ENCODE data around the gene CC2D2A.

Gene CC2D2A

GRCh38 chr4:15585331-15585730 is 115.6 kb downstream of the CC2D2A start:
- TF ChIP-seq ZNF70 (CRISPR knock-in tag; IDR thresholded peaks at IDR 0.05) (no peak), PPARA (CRISPR knock-in tag; IDR thresholded peaks at IDR 0.05; ENCODE audit: borderline replicate concordance) (no peak), CSDC2 (CRISPR knock-in tag; IDR thresholded peaks at IDR 0.05) (no peak), ZNF8 (CRISPR knock-in tag; IDR thresholded peaks at IDR 0.05) (no peak), ESRRG (CRISPR knock-in tag; IDR thresholded peaks at IDR 0.05) (no peak), OSR1 (CRISPR knock-in tag; IDR thresholded peaks at IDR 0.05) (no peak), GLIS3 (CRISPR knock-in tag; IDR thresholded peaks at IDR 0.05) (no peak), BACH2 (CRISPR knock-in tag; IDR thresholded peaks at IDR 0.05; ENCODE audit: borderline replicate concordance) (no peak), ZNF565 (CRISPR knock-in tag; conservative IDR thresholded peaks at IDR 0.05; ENCODE audit: low read depth) (no peak), POU6F1 (CRISPR knock-in tag; IDR thresholded peaks at IDR 0.05; ENCODE audit: borderline replicate concordance, low read depth) (no peak), ZFP3 (CRISPR knock-in tag; IDR thresholded peaks at IDR 0.05) (no peak), TCF4 (CRISPR knock-in tag; IDR thresholded peaks at IDR 0.05; ENCODE audit: borderline replicate concordance) (no peak)
- TF ChIP-seq, protein P1, sequence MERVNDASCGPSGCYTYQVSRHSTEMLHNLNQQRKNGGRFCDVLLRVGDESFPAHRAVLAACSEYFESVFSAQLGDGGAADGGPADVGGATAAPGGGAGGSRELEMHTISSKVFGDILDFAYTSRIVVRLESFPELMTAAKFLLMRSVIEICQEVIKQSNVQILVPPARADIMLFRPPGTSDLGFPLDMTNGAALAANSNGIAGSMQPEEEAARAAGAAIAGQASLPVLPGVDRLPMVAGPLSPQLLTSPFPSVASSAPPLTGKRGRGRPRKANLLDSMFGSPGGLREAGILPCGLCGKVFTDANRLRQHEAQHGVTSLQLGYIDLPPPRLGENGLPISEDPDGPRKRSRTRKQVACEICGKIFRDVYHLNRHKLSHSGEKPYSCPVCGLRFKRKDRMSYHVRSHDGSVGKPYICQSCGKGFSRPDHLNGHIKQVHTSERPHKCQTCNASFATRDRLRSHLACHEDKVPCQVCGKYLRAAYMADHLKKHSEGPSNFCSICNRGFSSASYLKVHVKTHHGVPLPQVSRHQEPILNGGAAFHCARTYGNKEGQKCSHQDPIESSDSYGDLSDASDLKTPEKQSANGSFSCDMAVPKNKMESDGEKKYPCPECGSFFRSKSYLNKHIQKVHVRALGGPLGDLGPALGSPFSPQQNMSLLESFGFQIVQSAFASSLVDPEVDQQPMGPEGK (CRISPR knock-in tag; IDR thresholded peaks at IDR 0.05; ENCODE audit: borderline replicate concordance) = no peak
- TF ChIP-seq, protein P2, sequence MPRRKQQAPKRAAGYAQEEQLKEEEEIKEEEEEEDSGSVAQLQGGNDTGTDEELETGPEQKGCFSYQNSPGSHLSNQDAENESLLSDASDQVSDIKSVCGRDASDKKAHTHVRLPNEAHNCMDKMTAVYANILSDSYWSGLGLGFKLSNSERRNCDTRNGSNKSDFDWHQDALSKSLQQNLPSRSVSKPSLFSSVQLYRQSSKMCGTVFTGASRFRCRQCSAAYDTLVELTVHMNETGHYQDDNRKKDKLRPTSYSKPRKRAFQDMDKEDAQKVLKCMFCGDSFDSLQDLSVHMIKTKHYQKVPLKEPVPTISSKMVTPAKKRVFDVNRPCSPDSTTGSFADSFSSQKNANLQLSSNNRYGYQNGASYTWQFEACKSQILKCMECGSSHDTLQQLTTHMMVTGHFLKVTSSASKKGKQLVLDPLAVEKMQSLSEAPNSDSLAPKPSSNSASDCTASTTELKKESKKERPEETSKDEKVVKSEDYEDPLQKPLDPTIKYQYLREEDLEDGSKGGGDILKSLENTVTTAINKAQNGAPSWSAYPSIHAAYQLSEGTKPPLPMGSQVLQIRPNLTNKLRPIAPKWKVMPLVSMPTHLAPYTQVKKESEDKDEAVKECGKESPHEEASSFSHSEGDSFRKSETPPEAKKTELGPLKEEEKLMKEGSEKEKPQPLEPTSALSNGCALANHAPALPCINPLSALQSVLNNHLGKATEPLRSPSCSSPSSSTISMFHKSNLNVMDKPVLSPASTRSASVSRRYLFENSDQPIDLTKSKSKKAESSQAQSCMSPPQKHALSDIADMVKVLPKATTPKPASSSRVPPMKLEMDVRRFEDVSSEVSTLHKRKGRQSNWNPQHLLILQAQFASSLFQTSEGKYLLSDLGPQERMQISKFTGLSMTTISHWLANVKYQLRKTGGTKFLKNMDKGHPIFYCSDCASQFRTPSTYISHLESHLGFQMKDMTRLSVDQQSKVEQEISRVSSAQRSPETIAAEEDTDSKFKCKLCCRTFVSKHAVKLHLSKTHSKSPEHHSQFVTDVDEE (CRISPR knock-in tag; IDR thresholded peaks at IDR 0.05) = no peak
- TF ChIP-seq, protein P3, sequence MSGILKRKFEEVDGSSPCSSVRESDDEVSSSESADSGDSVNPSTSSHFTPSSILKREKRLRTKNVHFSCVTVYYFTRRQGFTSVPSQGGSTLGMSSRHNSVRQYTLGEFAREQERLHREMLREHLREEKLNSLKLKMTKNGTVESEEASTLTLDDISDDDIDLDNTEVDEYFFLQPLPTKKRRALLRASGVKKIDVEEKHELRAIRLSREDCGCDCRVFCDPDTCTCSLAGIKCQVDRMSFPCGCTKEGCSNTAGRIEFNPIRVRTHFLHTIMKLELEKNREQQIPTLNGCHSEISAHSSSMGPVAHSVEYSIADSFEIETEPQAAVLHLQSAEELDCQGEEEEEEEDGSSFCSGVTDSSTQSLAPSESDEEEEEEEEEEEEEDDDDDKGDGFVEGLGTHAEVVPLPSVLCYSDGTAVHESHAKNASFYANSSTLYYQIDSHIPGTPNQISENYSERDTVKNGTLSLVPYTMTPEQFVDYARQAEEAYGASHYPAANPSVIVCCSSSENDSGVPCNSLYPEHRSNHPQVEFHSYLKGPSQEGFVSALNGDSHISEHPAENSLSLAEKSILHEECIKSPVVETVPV (CRISPR knock-in tag; IDR thresholded peaks at IDR 0.05) = no peak
- no peak for ATAC-seq

GRCh38 chr4:15586066-15586465 is 116.4 kb downstream of the CC2D2A start:
- TF ChIP-seq BACH2 (CRISPR knock-in tag; IDR thresholded peaks at IDR 0.05; ENCODE audit: borderline replicate concordance) (no peak), PPARA (CRISPR knock-in tag; IDR thresholded peaks at IDR 0.05; ENCODE audit: borderline replicate concordance) (no peak), ARNTL (CRISPR knock-in tag; IDR thresholded peaks at IDR 0.05; ENCODE audit: borderline replicate concordance, low read depth) (no peak), POU6F1 (CRISPR knock-in tag; IDR thresholded peaks at IDR 0.05; ENCODE audit: borderline replicate concordance, low read depth) (no peak), ISL1 (CRISPR knock-in tag; IDR thresholded peaks at IDR 0.05) (no peak), ZNF565 (CRISPR knock-in tag; conservative IDR thresholded peaks at IDR 0.05; ENCODE audit: low read depth) (no peak), ZC3H10 (CRISPR knock-in tag; IDR thresholded peaks at IDR 0.05) (no peak)
- TF ChIP-seq, protein P2 (CRISPR knock-in tag; IDR thresholded peaks at IDR 0.05) = no peak
- TF ChIP-seq, protein P4, sequence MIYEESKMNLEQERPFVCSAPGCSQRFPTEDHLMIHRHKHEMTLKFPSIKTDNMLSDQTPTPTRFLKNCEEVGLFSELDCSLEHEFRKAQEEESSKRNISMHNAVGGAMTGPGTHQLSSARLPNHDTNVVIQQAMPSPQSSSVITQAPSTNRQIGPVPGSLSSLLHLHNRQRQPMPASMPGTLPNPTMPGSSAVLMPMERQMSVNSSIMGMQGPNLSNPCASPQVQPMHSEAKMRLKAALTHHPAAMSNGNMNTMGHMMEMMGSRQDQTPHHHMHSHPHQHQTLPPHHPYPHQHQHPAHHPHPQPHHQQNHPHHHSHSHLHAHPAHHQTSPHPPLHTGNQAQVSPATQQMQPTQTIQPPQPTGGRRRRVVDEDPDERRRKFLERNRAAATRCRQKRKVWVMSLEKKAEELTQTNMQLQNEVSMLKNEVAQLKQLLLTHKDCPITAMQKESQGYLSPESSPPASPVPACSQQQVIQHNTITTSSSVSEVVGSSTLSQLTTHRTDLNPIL (CRISPR knock-in tag; IDR thresholded peaks at IDR 0.05; ENCODE audit: low read depth) = no peak
- TF ChIP-seq, protein P1 (CRISPR knock-in tag; IDR thresholded peaks at IDR 0.05; ENCODE audit: borderline replicate concordance) = no peak
- no peak for ATAC-seq

Data from SK-N-SH treated with all-trans-retinoic acid at 6 μM for 48 hours (cell line).